ENCODE results near the gene IFI27. TPM values are rescaled to one million over a fixed set of nuclear protein-coding genes. Genes with fewer than 3 reads are reported as not detected.

IFI27 gene
- total and polyA plus RNA-seq, 9 of the 15 experiments (the other 6 are each of a cell fraction or from before 2014, with no cell fraction given), result 0.19 to 3.4 (median 1.4) TPM; not detected in 1

- TF ChIP-seq MGA (IDR thresholded peaks at IDR 0.05), result no peak
Observed at GRCh38 chr14:94143711-94144110, 33.2 kb downstream of the IFI27 start (continued).
